GM19193 (cell line): ENCODE data around the gene STH.

Experiments used
- POLR2A ChIP-seq: IDR thresholded peaks from 4 replicates; pipeline ENCODE4 v1.6.1; 2011; ENCODE audit not compliant: insufficient read depth, insufficient read length; ENCODE audit errors: extremely low read depth

The STH gene

DNA sequence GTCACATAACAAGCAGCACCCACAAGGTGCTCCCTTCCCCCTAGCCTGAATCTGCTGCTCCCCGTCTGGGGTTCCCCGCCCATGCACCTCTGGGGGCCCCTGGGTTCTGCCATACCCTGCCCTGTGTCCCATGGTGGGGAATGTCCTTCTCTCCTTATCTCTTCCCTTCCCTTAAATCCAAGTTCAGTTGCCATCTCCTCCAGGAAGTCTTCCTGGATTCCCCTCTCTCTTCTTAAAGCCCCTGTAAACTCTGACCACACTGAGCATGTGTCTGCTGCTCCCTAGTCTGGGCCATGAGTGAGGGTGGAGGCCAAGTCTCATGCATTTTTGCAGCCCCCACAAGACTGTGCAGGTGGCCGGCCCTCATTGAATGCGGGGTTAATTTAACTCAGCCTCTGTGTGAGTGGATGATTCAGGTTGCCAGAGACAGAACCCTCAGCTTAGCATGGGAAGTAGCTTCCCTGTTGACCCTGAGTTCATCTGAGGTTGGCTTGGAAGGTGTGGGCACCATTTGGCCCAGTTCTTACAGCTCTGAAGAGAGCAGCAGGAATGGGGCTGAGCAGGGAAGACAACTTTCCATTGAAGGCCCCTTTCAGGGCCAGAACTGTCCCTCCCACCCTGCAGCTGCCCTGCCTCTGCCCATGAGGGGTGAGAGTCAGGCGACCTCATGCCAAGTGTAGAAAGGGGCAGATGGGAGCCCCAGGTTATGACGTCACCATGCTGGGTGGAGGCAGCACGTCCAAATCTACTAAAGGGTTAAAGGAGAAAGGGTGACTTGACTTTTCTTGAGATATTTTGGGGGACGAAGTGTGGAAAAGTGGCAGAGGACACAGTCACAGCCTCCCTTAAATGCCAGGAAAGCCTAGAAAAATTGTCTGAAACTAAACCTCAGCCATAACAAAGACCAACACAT lies at the start of gene STH:
STH (plus strand) TSS at position 264 of the 913 bp plus-strand sequence; CDS start at position 294, 30 bp downstream.
- TF ChIP-seq POLR2A = no peak

DNA sequence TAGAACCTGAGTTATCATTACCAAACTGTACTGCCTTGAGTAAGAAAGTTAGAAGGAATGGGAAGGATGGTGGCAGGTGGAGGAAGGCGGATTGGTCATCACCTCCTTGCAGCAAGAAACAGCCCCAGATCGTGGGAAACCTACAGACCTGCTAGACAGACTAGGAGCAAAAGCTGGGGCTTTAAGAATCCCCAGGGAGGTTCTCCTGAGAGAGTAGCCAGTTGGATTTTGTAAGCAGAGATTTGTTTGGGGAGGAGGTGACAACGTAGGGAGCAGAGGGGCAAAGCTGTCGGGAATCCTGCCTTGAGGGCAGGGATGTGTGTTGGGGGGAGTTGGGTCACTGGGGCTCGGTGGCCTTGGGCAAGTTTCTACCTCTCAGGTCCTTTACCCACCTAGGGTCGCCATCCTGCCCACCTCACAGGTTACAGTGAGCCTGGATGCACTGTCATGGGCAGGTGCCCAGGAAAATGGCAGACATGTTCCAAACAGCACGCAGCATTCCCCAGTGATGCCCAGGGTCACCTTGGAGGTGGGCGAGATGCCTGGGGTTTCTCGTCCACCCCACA lies 49.2 kb upstream of the STH start:
- no peak for TF ChIP-seq POLR2A

DNA sequence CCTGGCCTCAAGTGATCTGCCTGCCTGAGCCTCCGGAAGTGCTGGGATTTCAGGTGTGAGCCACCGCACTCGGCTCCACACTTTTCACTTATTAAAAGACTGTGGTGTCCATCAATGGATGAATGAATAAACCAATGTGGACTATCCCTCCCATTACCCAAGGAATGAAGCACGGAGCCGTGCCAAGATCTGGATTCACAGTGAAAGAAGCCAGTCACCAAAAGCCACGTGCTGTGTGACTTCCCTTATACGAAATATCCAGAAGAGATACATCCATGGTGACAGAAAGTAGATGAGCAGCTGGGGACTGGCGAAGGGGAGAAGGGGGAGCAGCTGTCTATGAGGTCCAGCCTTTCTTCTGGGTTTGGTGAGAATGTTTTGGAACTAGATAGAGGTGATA lies 48.2 kb upstream of the STH start:
- TF ChIP-seq POLR2A = no peak

DNA sequence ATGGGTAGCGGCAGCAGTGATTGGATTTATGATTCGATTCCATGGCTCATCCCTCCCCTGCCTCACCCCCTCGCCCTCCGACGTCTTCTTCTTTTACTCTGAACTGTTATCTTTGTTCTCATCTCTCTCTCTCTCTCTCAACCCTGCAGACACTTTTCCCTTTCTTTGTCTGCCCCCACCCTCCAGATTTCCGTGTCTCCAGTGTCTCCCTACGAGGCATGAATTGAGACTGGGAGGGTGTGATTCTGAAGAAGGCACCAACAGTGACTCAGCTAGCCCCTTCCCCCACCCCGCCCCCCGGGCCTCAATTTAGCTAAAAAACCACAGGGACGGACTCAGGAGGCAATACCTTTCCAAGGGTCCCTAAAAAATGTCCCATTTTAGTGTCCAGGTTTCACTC lies 47.6 kb upstream of the STH start:
- TF ChIP-seq POLR2A = no peak

DNA sequence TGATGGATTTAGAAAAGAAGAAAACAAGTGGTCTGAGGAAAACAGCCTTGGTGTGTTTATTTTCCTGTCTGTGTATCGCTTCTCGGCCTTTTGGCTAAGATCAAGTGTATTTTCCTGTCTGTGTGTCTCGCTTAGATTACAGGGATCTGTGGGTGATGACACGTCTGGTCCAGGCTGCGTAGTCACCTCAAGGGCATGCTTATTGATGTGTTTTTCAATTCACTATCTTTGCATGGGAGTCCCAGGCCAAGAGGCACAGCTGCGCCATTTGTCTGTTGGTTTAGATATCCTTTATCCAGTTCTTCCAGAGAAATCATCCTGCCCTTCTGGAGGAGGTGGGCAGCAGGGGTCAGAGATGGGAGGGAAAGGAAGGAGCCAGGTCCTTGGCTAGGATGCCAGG lies 47.1 kb upstream of the STH start:
- no peak for TF ChIP-seq POLR2A

DNA sequence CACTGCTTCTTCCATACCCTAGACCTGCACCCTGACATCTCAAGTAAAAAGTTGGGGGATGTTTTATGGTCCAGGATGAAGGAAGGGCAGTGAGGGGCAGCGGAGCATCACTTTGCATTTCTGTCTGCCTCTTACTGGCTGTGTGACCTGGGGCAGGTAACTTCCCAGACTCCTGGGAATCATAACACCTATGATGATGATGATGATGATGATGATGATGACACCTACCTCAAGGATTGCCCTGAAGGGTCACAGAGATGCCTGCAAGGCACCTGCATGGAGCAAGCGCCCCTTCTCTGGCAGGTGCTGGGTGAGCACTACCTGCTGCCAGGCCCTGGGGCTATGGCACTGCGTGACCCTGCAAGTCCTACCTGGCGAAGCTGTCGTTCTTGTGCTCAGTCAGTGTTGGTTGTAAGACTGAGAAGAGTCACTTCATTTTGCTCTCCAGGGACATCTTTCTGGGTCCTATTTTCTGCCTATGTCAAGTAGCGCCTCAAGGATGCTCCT lies 46.2 kb upstream of the STH start:
- TF ChIP-seq POLR2A = no peak

DNA sequence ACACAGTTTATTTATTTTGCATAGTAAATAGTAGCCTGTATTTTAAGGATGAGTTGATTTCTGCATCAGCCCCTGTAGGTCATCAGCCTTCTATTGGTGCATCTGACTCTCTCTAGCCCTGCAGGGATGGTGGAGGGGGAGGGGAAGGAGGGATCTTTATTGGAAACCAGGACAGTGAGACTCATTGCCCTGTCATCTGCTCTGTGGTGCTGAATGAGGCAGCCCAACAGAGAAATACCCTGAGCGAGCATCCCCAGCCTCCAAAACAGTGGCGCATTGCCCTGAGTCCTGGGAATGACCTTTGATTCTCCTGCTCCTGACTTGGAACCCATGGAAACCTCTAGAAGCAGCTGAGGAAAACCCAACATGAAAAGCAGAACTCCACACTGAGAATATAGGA lies 45.5 kb upstream of the STH start:
- no peak for TF ChIP-seq POLR2A

- no peak for TF ChIP-seq POLR2A
Observed at GRCh38 chr17:45954914-45955313, 44.1 kb upstream of the STH start.

DNA sequence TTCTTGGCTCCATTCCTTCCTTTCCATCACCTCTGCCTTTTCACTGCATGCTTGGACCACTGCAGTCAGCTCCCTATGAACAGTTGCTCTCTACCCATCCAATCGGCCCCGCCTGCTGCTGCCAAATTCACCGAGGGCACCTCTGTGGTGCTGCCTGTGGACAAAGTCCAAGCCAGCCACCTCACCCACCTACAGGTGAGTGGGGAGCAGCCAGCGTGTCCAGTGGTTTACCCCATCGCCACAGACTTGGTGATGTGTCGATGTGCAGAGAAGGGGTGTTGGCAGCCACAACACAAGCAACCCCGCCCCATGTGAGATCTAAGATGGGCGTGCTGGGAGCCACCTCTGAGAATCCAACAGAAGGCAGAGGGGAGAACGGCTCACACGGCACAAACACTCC lies 43.7 kb upstream of the STH start:
- TF ChIP-seq POLR2A = no peak

DNA sequence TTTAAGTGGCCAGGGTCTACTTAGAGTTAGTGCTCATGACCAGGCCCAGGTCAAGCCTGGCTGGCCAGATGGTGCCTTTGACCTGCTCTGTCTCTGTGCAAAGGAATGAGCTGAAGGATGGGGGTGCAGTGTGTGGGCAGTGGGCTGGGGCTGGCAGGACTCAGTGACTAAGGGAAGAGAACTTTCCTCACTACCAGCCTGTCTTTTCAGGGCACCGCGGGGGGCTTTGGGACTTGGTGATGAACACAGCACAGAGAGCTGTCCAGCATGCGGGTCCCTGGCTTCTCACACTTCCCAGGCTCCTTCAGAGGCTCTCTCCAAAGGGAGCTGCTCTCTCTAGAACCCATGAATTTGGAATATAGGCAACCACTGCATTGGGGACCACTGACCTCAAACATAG lies 43.0 kb upstream of the STH start:
- no peak for TF ChIP-seq POLR2A

GRCh38 chr17:45958307-45958706 lies 40.7 kb upstream of the STH start:
- no peak for TF ChIP-seq POLR2A

GRCh38 chr17:45958994-45959665 lies 39.9 kb upstream of the STH start:
- TF ChIP-seq POLR2A = no peak

- no peak for TF ChIP-seq POLR2A
Observed at GRCh38 chr17:45960311-45960710, 38.7 kb upstream of the STH start.

GRCh38 chr17:45961206-45961605 lies 37.8 kb upstream of the STH start:
- TF ChIP-seq POLR2A = no peak

DNA sequence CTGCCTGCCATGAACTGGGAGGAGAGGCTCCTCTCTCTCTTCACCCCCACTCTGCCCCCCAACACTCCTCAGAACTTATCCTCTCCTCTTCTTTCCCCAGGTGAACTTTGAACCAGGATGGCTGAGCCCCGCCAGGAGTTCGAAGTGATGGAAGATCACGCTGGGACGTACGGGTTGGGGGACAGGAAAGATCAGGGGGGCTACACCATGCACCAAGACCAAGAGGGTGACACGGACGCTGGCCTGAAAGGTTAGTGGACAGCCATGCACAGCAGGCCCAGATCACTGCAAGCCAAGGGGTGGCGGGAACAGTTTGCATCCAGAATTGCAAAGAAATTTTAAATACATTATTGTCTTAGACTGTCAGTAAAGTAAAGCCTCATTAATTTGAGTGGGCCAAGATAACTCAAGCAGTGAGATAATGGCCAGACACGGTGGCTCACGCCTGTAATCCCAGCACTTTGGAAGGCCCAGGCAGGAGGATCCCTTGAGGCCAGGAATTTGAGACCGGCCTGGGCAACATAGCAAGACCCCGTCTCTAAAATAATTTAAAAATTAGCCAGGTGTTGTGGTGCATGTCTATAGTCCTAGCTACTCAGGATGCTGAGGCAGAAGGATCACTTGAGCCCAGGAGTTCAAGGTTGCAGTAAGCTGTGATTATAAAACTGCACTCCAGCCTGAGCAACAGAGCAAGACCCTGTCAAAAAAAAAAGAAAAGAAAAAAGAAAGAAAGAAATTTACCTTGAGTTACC lies 36.7 kb upstream of the STH start:
- TF ChIP-seq POLR2A = no peak
